PFSK-1 (cell line): Measurements from ENCODE around the gene DIPK1C.

Experiments
- FOXP2 ChIP-seq: optimal IDR thresholded peaks from 2 replicates; pipeline ENCODE3; 2011; ENCODE audit warnings: borderline replicate concordance, control low read depth, inconsistent platforms; ENCODE audit not compliant: insufficient read depth; ENCODE audit errors: extremely low read length, extremely low read depth
- POLR2AphosphoS5 ChIP-seq: IDR thresholded peaks from 2 replicates; pipeline ENCODE4 v1.6.1; 2012; ENCODE audit warnings: low read depth, mild to moderate bottlenecking, control low read depth, low read length, moderate library complexity
- REST ChIP-seq, 2 experiments: IDR thresholded peaks; 2 replicates each; pipeline versions ENCODE4 v1.6.1 to v1.8.0; 2011 to 2012; ENCODE audit warnings: low read depth in 2 of 2, low read length in 2 of 2, control low read depth in 1 of 2, inconsistent platforms in 1 of 2, mild to moderate bottlenecking in 1 of 2, moderate library complexity in 1 of 2; ENCODE audit not compliant: insufficient read depth in 1 of 2
- SIN3A ChIP-seq: IDR thresholded peaks from 2 replicates; pipeline ENCODE4 v1.6.1; 2012; ENCODE audit warnings: mild to moderate bottlenecking, low read length, moderate library complexity, borderline replicate concordance; ENCODE audit not compliant: insufficient read depth
- TAF1 ChIP-seq: IDR thresholded peaks from 2 replicates; pipeline ENCODE4 v1.6.1; 2012; ENCODE audit warnings: low read length, control low read depth, borderline replicate concordance; ENCODE audit not compliant: insufficient read depth

The DIPK1C gene

GRCh38 chr18:74496508-74497323 is 39.6 kb upstream of the DIPK1C start:
- no peak for TF ChIP-seq FOXP2
- no peak for TF ChIP-seq SIN3A
- no peak for TF ChIP-seq POLR2AphosphoS5
- TF ChIP-seq REST (IDR thresholded peaks at IDR 0.05; ENCODE audit: insufficient read depth in 1 of 2, low read depth in 2 of 2, low read length in 2 of 2) = peak in 1 of 2 experiments; percentile 68; a peak in 1 of 4 replicates
- no peak for TF ChIP-seq TAF1

- no peak for TF ChIP-seq REST (IDR thresholded peaks at IDR 0.05; ENCODE audit: insufficient read depth in 1 of 2, low read depth in 2 of 2, low read length in 2 of 2)
- peak; percentile 97 for TF ChIP-seq FOXP2
- TF ChIP-seq SIN3A = peak; percentile 88; the same call in 1 of the 2 replicates
- TF ChIP-seq POLR2AphosphoS5 = peak; percentile 69
Observed at GRCh38 chr18:74495581-74496507, 38.7 kb upstream of the DIPK1C start, which contains the start of gene CNDP2. Gene CNDP2, plus strand, starts transcription at chr18:74496363. Its CDS starts 3,611 bp downstream, at chr18:74499974.

GRCh38 chr18:74494514-74494913 is 37.4 kb upstream of the DIPK1C start:
- no peak for TF ChIP-seq POLR2AphosphoS5
- TF ChIP-seq SIN3A = no peak
- TF ChIP-seq FOXP2 = no peak
- no peak for TF ChIP-seq TAF1
- TF ChIP-seq REST (IDR thresholded peaks at IDR 0.05; ENCODE audit: insufficient read depth in 1 of 2, low read depth in 2 of 2, low read length in 2 of 2) = no peak

- TF ChIP-seq SIN3A (no peak), FOXP2 (no peak), REST (IDR thresholded peaks at IDR 0.05; ENCODE audit: insufficient read depth in 1 of 2, low read depth in 2 of 2, low read length in 2 of 2) (no peak), TAF1 (no peak), POLR2AphosphoS5 (no peak)
Observed at GRCh38 chr18:74493689-74494088, 36.6 kb upstream of the DIPK1C start.
